Activated T-cell treated with anti-CD3 and anti-CD28 coated beads, Interleukin-2, amount 50 U/mL, for 24 hours (primary cell): ENCODE results near the gene TRIM49D2.
"Not testable (repeated sequence)": the region's sequence is repeated elsewhere in the genome, so short reads cannot be mapped to it uniquely, and the experiment has no call there.

Experiments
- DNase-seq: peaks from one replicate; pipeline ENCODE4 v3.0.0-alpha.2; 2020
- H3K27ac Mint-ChIP-seq: 2 replicates; pipeline ENCODE4 v1.8.0; 2020; ENCODE audit warnings: mild to moderate bottlenecking, mixed read lengths
- H3K27me3 Mint-ChIP-seq: 2 replicates; pipeline ENCODE4 v1.8.0; 2020; ENCODE audit warnings: mixed read lengths
- H3K36me3 Mint-ChIP-seq: 2 replicates; pipeline ENCODE4 v1.8.0; 2020; ENCODE audit warnings: low read depth, mixed read lengths
- H3K4me1 Mint-ChIP-seq: 2 replicates; pipeline ENCODE4 v1.8.0; 2020; ENCODE audit warnings: low read depth, mixed read lengths
- H3K4me3 Mint-ChIP-seq: 2 replicates; pipeline ENCODE4 v1.8.0; 2020; ENCODE audit warnings: mild to moderate bottlenecking, moderate library complexity, mixed read lengths
- H3K9me3 Mint-ChIP-seq: 2 replicates; pipeline ENCODE4 v1.8.0; 2020; ENCODE audit warnings: mixed read lengths

The TRIM49D2 gene, protein sequence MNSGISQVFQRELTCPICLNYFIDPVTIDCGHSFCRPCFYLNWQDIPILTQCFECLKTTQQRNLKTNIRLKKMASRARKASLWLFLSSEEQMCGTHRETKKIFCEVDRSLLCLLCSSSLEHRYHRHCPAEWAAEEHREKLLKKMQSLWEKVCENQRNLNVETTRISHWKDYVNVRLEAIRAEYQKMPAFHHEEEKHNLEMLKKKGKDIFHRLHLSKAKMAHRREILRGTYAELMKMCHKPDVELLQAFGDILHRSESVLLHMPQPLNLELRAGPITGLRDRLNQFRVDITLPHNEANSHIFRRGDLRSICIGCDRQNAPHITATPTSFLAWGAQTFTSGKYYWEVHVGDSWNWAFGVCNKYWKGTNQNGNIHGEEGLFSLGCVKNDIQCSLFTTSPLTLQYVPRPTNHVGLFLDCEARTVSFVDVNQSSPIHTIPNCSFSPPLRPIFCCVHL

GRCh38 chr11:89923764-89924163 lies at the start of gene TRIM49D2:
TRIM49D2 (plus strand) TSS chr11:89924064; CDS start chr11:89926762, 2,698 bp downstream.
- not testable (repeated sequence) for H3K27ac Mint-ChIP-seq, H3K27me3 Mint-ChIP-seq, H3K36me3 Mint-ChIP-seq, H3K4me1 Mint-ChIP-seq, DNase-seq, H3K4me3 Mint-ChIP-seq, H3K9me3 Mint-ChIP-seq

GRCh38 chr11:89877511-89877910 lies 46.4 kb upstream of the TRIM49D2 start:
- not testable (repeated sequence) for H3K27ac Mint-ChIP-seq, H3K4me3 Mint-ChIP-seq, H3K36me3 Mint-ChIP-seq, H3K9me3 Mint-ChIP-seq, DNase-seq, H3K4me1 Mint-ChIP-seq, H3K27me3 Mint-ChIP-seq

- not testable (repeated sequence) for H3K4me3 Mint-ChIP-seq, H3K4me1 Mint-ChIP-seq, H3K27ac Mint-ChIP-seq, DNase-seq, H3K27me3 Mint-ChIP-seq, H3K9me3 Mint-ChIP-seq, H3K36me3 Mint-ChIP-seq
Observed at GRCh38 chr11:89893245-89893644, 30.6 kb upstream of the TRIM49D2 start.

DNA sequence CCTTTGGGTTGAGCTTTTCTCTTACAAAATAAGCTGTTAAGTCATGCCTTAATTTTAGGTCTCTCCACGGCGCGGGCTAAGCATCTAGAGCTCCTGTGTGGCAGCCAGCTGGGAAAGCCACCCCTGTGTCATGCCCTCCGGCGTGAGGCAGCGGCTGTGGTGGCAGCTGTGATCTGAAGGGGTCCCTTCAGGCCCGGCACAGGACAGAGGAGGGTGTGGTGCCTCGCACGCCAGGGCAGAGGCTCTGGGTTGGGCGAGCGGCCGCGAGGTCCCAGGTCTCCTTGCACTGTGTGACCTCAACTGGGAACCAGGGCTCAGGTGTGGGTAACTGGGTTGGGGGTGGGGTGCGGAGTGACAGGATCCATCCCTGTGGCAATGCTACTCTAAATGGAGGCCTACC lies 23.1 kb upstream of the TRIM49D2 start:
- H3K4me1 Mint-ChIP-seq, H3K9me3 Mint-ChIP-seq, H3K27ac Mint-ChIP-seq, H3K4me3 Mint-ChIP-seq, H3K27me3 Mint-ChIP-seq, H3K36me3 Mint-ChIP-seq, DNase-seq: not testable (repeated sequence)

GRCh38 chr11:89922195-89922660 lies 1.6 kb upstream of the TRIM49D2 start, which contains the start of gene TRIM49D1:
TRIM49D1 (minus strand) TSS chr11:89922245; CDS start chr11:89917710, 4,535 bp downstream.
- H3K4me3 Mint-ChIP-seq, result no peak within 1 kb of the TSS
- H3K9me3 Mint-ChIP-seq, result no peaks in the 10 kb centered on the region
- no peak within 1 kb of the TSS for H3K27ac Mint-ChIP-seq
- no peaks in the 10 kb centered on the region for H3K27me3 Mint-ChIP-seq
- H3K36me3 Mint-ChIP-seq, result no peaks in the 10 kb centered on the region
- DNase-seq, result no peak
- no peaks in the 10 kb centered on the region for H3K4me1 Mint-ChIP-seq

GRCh38 chr11:89960833-89961232 lies 37.0 kb downstream of the TRIM49D2 start:
- not testable (repeated sequence) for H3K27ac Mint-ChIP-seq, H3K4me3 Mint-ChIP-seq, DNase-seq, H3K9me3 Mint-ChIP-seq, H3K36me3 Mint-ChIP-seq, H3K4me1 Mint-ChIP-seq, H3K27me3 Mint-ChIP-seq

GRCh38 chr11:89965737-89966136 lies 41.9 kb downstream of the TRIM49D2 start, which contains the start of gene TRIM64:
TRIM64 (plus strand) TSS chr11:89966037; CDS start chr11:89968504, 2,467 bp downstream.
- H3K4me3 Mint-ChIP-seq, H3K27me3 Mint-ChIP-seq, H3K36me3 Mint-ChIP-seq, H3K4me1 Mint-ChIP-seq, H3K9me3 Mint-ChIP-seq, DNase-seq, H3K27ac Mint-ChIP-seq: not testable (repeated sequence)
